ENCODE measurements around the gene RGP1.

DNA sequence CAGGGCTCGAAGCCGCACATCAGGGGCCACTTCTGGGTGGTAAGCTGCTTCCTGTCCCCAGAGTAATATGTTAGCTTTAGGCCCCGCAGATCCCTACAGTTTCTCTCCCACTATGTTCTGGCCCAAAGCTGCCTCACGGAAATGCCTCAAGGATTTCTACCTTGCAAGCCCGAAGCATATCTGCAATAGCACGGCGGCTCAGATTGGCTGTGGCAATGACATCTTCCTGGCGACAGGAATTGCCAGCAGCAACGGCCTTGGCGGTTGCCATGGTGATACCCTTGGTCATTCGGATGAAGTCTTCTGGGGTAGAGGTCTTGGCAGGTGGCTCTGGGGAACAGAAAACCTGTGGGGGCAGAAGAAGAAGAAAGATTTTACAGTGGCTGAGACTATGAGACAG lies 49.1 kb upstream of the RGP1 start:
- TF ChIP-seq POLR2A (IDR thresholded peaks at IDR 0.05; ENCODE audit: low read length), result no peak
- no peak for TF ChIP-seq GATA1 (IDR thresholded peaks at IDR 0.05; ENCODE audit: low read depth, low read length)
